Stimulated activated CD8-positive, alpha-beta memory T cell treated with anti-CD3 and anti-CD28 coated beads, Interleukin-15, amount 100 ng/mL, for 24 hours (primary cell): ENCODE measurements around the gene DYSF.

Experiments
- DNase-seq: peaks from one replicate; pipeline ENCODE4 v3.0.0-alpha.2; 2020; ENCODE audit warnings: low read depth

Gene DYSF

GRCh38 chr2:71691747-71692441 is 238.5 kb downstream of the DYSF start:
- DNase-seq = no peak

GRCh38 chr2:71692621-71693277 is 239.4 kb downstream of the DYSF start:
- no peak for DNase-seq

GRCh38 chr2:71693286-71694270 is 240.2 kb downstream of the DYSF start:
- no peak for DNase-seq

- DNase-seq = no peak
Measured at GRCh38 chr2:71694501-71695234, 241.3 kb downstream of the DYSF start.

GRCh38 chr2:71695235-71696120 is 242.1 kb downstream of the DYSF start:
- no peak for DNase-seq

GRCh38 chr2:71696381-71696780 is 243.0 kb downstream of the DYSF start:
- no peak for DNase-seq

- no peak for DNase-seq
Measured at GRCh38 chr2:71697106-71698004, 244.0 kb downstream of the DYSF start.

- no peak for DNase-seq
Measured at GRCh38 chr2:71699428-71699827, 246.1 kb downstream of the DYSF start.

- no peak for DNase-seq
Measured at GRCh38 chr2:71700041-71700657, 246.8 kb downstream of the DYSF start.

- DNase-seq = no peak
Measured at GRCh38 chr2:71700658-71701397, 247.5 kb downstream of the DYSF start.

- no peak for DNase-seq
Measured at GRCh38 chr2:71702071-71702970, 249.0 kb downstream of the DYSF start.

GRCh38 chr2:71702971-71703898 is 249.9 kb downstream of the DYSF start:
- DNase-seq = no peak

GRCh38 chr2:71704131-71704561 is 250.8 kb downstream of the DYSF start:
- no peak for DNase-seq

GRCh38 chr2:71704688-71705087 is 251.3 kb downstream of the DYSF start:
- no peak for DNase-seq

- DNase-seq = no peak
Measured at GRCh38 chr2:71705171-71705960, 252.0 kb downstream of the DYSF start.

- no peak for DNase-seq
Measured at GRCh38 chr2:71706121-71706520, 252.8 kb downstream of the DYSF start.
